Measurements from ENCODE around the gene CCR5. TPM values are rescaled to one million over a fixed set of nuclear protein-coding genes. Genes with fewer than 3 reads are reported as not detected.

CCR5 gene
- total and polyA plus RNA-seq, 9 of the 15 experiments (the other 6 are each of a cell fraction or from before 2014, with no cell fraction given): not detected

DNA sequence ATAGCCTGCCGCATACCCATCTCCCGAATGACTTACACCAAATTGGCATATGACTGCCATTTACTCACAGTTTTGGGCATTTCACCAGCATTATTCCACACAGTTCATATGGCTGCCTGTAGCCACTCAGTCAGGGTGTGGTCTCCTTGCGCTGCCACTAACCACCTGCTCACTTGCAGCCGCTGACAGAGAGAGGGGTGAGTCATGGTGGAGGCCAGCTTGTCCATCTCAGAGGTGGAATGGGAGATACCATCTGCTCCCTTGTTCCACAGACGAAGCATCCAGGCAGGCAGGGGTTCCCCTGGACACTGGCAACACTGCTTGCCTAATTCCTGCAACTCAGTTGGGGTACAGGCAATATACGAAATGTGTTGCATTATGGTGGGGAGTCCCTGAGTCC lies 51.9 kb downstream of the CCR5 start (continued):
- no peak for TF ChIP-seq ZNF174 (CRISPR knock-in tag; IDR thresholded peaks at IDR 0.05)
- no peak for TF ChIP-seq RFX1 (IDR thresholded peaks at IDR 0.05)
- peak; percentile 65 for TF ChIP-seq L3MBTL2 (IDR thresholded peaks at IDR 0.05)
- TF ChIP-seq HDAC2 (IDR thresholded peaks at IDR 0.05): 0 out of 2 replicates have a peak, but pooled peaks have one; percentile 27
- TF ChIP-seq ZNF695 (CRISPR knock-in tag; IDR thresholded peaks at IDR 0.05): no peak
- TF ChIP-seq, protein P1, sequence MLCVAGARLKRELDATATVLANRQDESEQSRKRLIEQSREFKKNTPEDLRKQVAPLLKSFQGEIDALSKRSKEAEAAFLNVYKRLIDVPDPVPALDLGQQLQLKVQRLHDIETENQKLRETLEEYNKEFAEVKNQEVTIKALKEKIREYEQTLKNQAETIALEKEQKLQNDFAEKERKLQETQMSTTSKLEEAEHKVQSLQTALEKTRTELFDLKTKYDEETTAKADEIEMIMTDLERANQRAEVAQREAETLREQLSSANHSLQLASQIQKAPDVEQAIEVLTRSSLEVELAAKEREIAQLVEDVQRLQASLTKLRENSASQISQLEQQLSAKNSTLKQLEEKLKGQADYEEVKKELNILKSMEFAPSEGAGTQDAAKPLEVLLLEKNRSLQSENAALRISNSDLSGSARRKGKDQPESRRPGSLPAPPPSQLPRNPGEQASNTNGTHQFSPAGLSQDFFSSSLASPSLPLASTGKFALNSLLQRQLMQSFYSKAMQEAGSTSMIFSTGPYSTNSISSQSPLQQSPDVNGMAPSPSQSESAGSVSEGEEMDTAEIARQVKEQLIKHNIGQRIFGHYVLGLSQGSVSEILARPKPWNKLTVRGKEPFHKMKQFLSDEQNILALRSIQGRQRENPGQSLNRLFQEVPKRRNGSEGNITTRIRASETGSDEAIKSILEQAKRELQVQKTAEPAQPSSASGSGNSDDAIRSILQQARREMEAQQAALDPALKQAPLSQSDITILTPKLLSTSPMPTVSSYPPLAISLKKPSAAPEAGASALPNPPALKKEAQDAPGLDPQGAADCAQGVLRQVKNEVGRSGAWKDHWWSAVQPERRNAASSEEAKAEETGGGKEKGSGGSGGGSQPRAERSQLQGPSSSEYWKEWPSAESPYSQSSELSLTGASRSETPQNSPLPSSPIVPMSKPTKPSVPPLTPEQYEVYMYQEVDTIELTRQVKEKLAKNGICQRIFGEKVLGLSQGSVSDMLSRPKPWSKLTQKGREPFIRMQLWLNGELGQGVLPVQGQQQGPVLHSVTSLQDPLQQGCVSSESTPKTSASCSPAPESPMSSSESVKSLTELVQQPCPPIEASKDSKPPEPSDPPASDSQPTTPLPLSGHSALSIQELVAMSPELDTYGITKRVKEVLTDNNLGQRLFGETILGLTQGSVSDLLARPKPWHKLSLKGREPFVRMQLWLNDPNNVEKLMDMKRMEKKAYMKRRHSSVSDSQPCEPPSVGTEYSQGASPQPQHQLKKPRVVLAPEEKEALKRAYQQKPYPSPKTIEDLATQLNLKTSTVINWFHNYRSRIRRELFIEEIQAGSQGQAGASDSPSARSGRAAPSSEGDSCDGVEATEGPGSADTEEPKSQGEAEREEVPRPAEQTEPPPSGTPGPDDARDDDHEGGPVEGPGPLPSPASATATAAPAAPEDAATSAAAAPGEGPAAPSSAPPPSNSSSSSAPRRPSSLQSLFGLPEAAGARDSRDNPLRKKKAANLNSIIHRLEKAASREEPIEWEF (CRISPR knock-in tag; IDR thresholded peaks at IDR 0.05): no peak
- no peak for TF ChIP-seq ZNF830 (CRISPR knock-in tag; IDR thresholded peaks at IDR 0.05)
- TF ChIP-seq PHTF2 (CRISPR knock-in tag; IDR thresholded peaks at IDR 0.05): no peak
- TF ChIP-seq, protein P2, sequence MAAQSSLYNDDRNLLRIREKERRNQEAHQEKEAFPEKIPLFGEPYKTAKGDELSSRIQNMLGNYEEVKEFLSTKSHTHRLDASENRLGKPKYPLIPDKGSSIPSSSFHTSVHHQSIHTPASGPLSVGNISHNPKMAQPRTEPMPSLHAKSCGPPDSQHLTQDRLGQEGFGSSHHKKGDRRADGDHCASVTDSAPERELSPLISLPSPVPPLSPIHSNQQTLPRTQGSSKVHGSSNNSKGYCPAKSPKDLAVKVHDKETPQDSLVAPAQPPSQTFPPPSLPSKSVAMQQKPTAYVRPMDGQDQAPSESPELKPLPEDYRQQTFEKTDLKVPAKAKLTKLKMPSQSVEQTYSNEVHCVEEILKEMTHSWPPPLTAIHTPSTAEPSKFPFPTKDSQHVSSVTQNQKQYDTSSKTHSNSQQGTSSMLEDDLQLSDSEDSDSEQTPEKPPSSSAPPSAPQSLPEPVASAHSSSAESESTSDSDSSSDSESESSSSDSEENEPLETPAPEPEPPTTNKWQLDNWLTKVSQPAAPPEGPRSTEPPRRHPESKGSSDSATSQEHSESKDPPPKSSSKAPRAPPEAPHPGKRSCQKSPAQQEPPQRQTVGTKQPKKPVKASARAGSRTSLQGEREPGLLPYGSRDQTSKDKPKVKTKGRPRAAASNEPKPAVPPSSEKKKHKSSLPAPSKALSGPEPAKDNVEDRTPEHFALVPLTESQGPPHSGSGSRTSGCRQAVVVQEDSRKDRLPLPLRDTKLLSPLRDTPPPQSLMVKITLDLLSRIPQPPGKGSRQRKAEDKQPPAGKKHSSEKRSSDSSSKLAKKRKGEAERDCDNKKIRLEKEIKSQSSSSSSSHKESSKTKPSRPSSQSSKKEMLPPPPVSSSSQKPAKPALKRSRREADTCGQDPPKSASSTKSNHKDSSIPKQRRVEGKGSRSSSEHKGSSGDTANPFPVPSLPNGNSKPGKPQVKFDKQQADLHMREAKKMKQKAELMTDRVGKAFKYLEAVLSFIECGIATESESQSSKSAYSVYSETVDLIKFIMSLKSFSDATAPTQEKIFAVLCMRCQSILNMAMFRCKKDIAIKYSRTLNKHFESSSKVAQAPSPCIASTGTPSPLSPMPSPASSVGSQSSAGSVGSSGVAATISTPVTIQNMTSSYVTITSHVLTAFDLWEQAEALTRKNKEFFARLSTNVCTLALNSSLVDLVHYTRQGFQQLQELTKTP (IDR thresholded peaks at IDR 0.05; ENCODE audit: low read depth in 1 of 2, partially characterized antibody in 2 of 2): no peak
- no peak for TF ChIP-seq TCF7 (IDR thresholded peaks at IDR 0.05; ENCODE audit: borderline replicate concordance)
- TF ChIP-seq BHLHE40 (IDR thresholded peaks at IDR 0.05; ENCODE audit: low read length): peak; percentile 64; the same call in 1 of the 2 replicates
- no peak for TF ChIP-seq SAFB (IDR thresholded peaks at IDR 0.05; ENCODE audit: borderline replicate concordance, low read depth, low read length)
- no peak for TF ChIP-seq ZNF212 (CRISPR knock-in tag; IDR thresholded peaks at IDR 0.05)
- no peak for TF ChIP-seq PRMT5 (CRISPR knock-in tag; IDR thresholded peaks at IDR 0.05)
- TF ChIP-seq ZNF316 (IDR thresholded peaks at IDR 0.05): no peak
- TF ChIP-seq TCF7L2 (IDR thresholded peaks at IDR 0.05; ENCODE audit: low read depth, low read length): peak; percentile 66; the same call in 1 of the 2 replicates
- TF ChIP-seq ZBTB1 (CRISPR knock-in tag; IDR thresholded peaks at IDR 0.05; ENCODE audit: borderline replicate concordance, low read depth): no peak
- no peak for TF ChIP-seq NR4A1 (CRISPR knock-in tag; IDR thresholded peaks at IDR 0.05)
- no peak for TF ChIP-seq NR4A1 (tag; IDR thresholded peaks at IDR 0.05)
- no peak for TF ChIP-seq GTF2A2 (tag; IDR thresholded peaks at IDR 0.05)
- TF ChIP-seq JUND (IDR thresholded peaks at IDR 0.05; ENCODE audit: borderline replicate concordance, low read depth, low read length): peak; percentile 96
- TF ChIP-seq JUND (tag; IDR thresholded peaks at IDR 0.05; ENCODE audit: borderline replicate concordance, low read depth, low read length): peak; percentile 94; the same call in 2 of the 3 replicates
- no peak for TF ChIP-seq NFIC (IDR thresholded peaks at IDR 0.05)
- TF ChIP-seq ZNF780A (CRISPR knock-in tag; IDR thresholded peaks at IDR 0.05): no peak

Data from K562 (cell line).